OCI-LY1 (cell line): ENCODE measurements around the gene BACH2.

ENCODE experiments used
- H2AFZ ChIP-seq: fragments of 200-600 bp; sonication (generic), shearing (Covaris generic); 2 replicates; pipeline ENCODE4 v1.6.0; 2014; ENCODE audit warnings: antibody characterized with exemption, mild to moderate bottlenecking, low read length
- H3F3A ChIP-seq: fragments of 200-600 bp; sonication (generic), shearing (Covaris generic); 2 replicates; pipeline ENCODE4 v1.6.0; 2014; ENCODE audit warnings: mild to moderate bottlenecking, antibody characterized with exemption, low read length, moderate library complexity; ENCODE audit not compliant: insufficient read depth
- H3K27ac ChIP-seq: fragments of 200-600 bp; sonication (generic); 2 replicates; pipeline ENCODE4 v1.5.1; 2014; ENCODE audit warnings: low read length, mixed run types, mild to moderate bottlenecking, low read depth; ENCODE audit not compliant: poor library complexity, severe bottlenecking
- H3K27me3 ChIP-seq: fragments of 200-600 bp; sonication (generic); 2 replicates; pipeline ENCODE4 v1.6.0; 2014; ENCODE audit warnings: antibody characterized with exemption, mild to moderate bottlenecking, low read length, moderate library complexity; ENCODE audit not compliant: insufficient read depth
- H3K36me3 ChIP-seq: fragments of 200-600 bp; sonication (generic); 2 replicates; pipeline ENCODE4 v1.6.1; 2014; ENCODE audit warnings: mild to moderate bottlenecking, antibody characterized with exemption, low read length, moderate library complexity, mixed read lengths; ENCODE audit not compliant: insufficient read depth
- H3K4me1 ChIP-seq: fragments of 200-600 bp; sonication (generic); 2 replicates; pipeline ENCODE4 v1.5.1; 2014; ENCODE audit warnings: mild to moderate bottlenecking, low read length, moderate library complexity; ENCODE audit not compliant: insufficient read depth, severe bottlenecking
- H3K4me2 ChIP-seq: fragments of 200-600 bp; sonication (generic), shearing (Covaris generic); 2 replicates; pipeline ENCODE4 v1.6.1; 2014; ENCODE audit warnings: low read length
- H3K4me3 ChIP-seq: fragments of 200-600 bp; sonication (generic); 2 replicates; pipeline ENCODE4 v1.5.1; 2014; ENCODE audit warnings: low read length, low read depth, mild to moderate bottlenecking, mixed read lengths; ENCODE audit not compliant: poor library complexity, severe bottlenecking
- H3K79me2 ChIP-seq: fragments of 200-600 bp; shearing (Covaris generic); 2 replicates; pipeline ENCODE4 v1.6.1; 2016; ENCODE audit warnings: mixed run types, low read length, mixed read lengths; ENCODE audit not compliant: insufficient read depth
- H3K9ac ChIP-seq: fragments of 200-600 bp; sonication (generic), shearing (Covaris generic); 2 replicates; pipeline ENCODE4 v1.6.1; 2014; ENCODE audit warnings: mild to moderate bottlenecking, low read length, mixed read lengths
- H3K9me2 ChIP-seq: fragments of 200-600 bp; sonication (generic), shearing (Covaris generic); 2 replicates; pipeline ENCODE4 v1.6.1; 2014; ENCODE audit warnings: low read depth, mild to moderate bottlenecking, low read length, mixed read lengths
- H3K9me3 ChIP-seq: fragments of 200-600 bp; shearing (Covaris generic); 2 replicates; pipeline ENCODE4 v1.6.1; 2014; ENCODE audit warnings: low read length, mixed read lengths
- H4K20me1 ChIP-seq: fragments of 200-600 bp; sonication (generic), shearing (Covaris generic); 2 replicates; pipeline ENCODE4 v1.6.0; 2016; ENCODE audit warnings: mild to moderate bottlenecking, low read length; ENCODE audit not compliant: insufficient read depth
- EZH2 ChIP-seq: fragments of 200-600 bp; sonication (generic), shearing (Covaris generic); IDR thresholded peaks from 2 replicates; pipeline ENCODE4 v1.8.0; 2017; ENCODE audit warnings: borderline replicate concordance, mixed run types, mild to moderate bottlenecking, antibody characterized with exemption, low read length, moderate library complexity, mixed read lengths
- TF ChIP-seq, protein P1 (sequence below): fragments of 200-600 bp; sonication (generic), shearing (Covaris generic); IDR thresholded peaks from 2 replicates; pipeline ENCODE4 v1.5.1; 2017; ENCODE audit warnings: mild to moderate bottlenecking, antibody characterized with exemption, low read length, moderate library complexity, mixed read lengths

The BACH2 gene

GRCh38 chr6:90272895-90273294, 23.7 kb downstream of the BACH2 start:
- Histone ChIP-seq H3K4me2 (no peak overlapping the region), H3F3A (peaks cover 20% of the 10 kb centered on the region), H3K79me2 (peaks cover 100% of the 10 kb centered on the region), H3K4me1 (peaks cover 80% of the 10 kb centered on the region), H3K36me3 (peaks cover 87% of the 10 kb centered on the region), H3K9me3 (no peaks in the 10 kb centered on the region), H2AFZ (no peak overlapping the region), H3K27me3 (no peaks in the 10 kb centered on the region), H3K27ac (peak overlapping the region; percentile 93), H3K9me2 (no peaks in the 10 kb centered on the region), H3K9ac (no peak overlapping the region), H4K20me1 (no peaks in the 10 kb centered on the region), H3K4me3 (no peak overlapping the region)
- TF ChIP-seq EZH2 = no peak
- TF ChIP-seq, protein P1, sequence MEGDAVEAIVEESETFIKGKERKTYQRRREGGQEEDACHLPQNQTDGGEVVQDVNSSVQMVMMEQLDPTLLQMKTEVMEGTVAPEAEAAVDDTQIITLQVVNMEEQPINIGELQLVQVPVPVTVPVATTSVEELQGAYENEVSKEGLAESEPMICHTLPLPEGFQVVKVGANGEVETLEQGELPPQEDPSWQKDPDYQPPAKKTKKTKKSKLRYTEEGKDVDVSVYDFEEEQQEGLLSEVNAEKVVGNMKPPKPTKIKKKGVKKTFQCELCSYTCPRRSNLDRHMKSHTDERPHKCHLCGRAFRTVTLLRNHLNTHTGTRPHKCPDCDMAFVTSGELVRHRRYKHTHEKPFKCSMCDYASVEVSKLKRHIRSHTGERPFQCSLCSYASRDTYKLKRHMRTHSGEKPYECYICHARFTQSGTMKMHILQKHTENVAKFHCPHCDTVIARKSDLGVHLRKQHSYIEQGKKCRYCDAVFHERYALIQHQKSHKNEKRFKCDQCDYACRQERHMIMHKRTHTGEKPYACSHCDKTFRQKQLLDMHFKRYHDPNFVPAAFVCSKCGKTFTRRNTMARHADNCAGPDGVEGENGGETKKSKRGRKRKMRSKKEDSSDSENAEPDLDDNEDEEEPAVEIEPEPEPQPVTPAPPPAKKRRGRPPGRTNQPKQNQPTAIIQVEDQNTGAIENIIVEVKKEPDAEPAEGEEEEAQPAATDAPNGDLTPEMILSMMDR = no peak

DNA sequence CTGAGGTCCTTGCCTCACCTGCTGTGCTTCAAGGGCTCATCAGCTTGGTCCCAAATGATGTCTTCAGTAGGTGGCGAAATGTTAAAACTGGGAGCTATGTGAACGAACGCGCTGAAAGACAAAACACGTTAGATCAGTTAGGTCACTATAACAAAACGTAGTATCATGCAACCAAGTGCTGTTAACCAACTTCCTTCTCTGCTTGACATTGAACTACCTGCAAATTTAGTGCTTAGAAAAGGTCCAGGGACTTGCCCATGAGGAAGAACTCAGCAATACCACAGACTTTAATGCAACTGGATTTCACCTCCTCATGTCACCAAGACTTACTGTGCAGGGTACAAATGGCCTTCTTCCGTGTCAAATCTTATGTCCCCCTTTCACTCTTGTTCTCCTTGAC, 24.8 kb downstream of the BACH2 start:
- peaks cover 79% of the 10 kb centered on the region for H3K4me1 ChIP-seq
- H3K9me2 ChIP-seq = no peaks in the 10 kb centered on the region
- no peaks in the 10 kb centered on the region for H3K9me3 ChIP-seq
- peaks cover 17% of the 10 kb centered on the region for H3F3A ChIP-seq
- H3K9ac ChIP-seq = no peak overlapping the region
- H3K4me3 ChIP-seq = no peak overlapping the region
- no peaks in the 10 kb centered on the region for H4K20me1 ChIP-seq
- peaks cover 89% of the 10 kb centered on the region for H3K36me3 ChIP-seq
- no peak for TF ChIP-seq EZH2
- TF ChIP-seq, protein P1 = no peak
- no peak overlapping the region for H2AFZ ChIP-seq
- peaks cover 100% of the 10 kb centered on the region for H3K79me2 ChIP-seq
- no peaks in the 10 kb centered on the region for H3K27me3 ChIP-seq
- H3K27ac ChIP-seq = peak overlapping the region; percentile 93
- no peak overlapping the region for H3K4me2 ChIP-seq

DNA sequence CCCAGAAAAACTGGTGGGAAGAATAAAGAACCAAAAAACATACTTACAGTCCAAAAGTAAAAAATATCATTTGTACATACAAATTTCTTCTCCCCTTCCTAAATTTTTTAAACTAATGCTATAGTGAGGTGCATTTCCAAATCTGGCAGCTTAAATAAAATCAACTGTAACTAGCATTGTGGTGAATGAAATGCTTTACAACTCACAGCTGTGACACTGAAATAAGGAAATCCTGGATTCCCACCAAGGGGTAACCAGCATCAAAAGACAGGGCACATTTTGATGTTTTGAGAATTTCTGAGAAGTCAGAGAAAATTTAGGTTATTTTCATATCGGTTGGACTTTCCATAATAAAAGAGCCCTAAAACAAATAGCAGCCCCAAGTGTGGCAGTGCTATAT, 27.3 kb downstream of the BACH2 start:
- Histone ChIP-seq H3K9me2 (no peaks in the 10 kb centered on the region), H4K20me1 (no peaks in the 10 kb centered on the region), H3K79me2 (peaks cover 100% of the 10 kb centered on the region), H3K4me2 (no peak overlapping the region), H3K4me3 (no peak overlapping the region), H3K9ac (no peak overlapping the region), H3K36me3 (peaks cover 97% of the 10 kb centered on the region), H2AFZ (no peak overlapping the region), H3K27me3 (no peaks in the 10 kb centered on the region), H3K27ac (no peak overlapping the region), H3K4me1 (peaks cover 56% of the 10 kb centered on the region), H3K9me3 (no peaks in the 10 kb centered on the region), H3F3A (peaks cover 5% of the 10 kb centered on the region; the same call in 1 of the 2 replicates)
- TF ChIP-seq, protein P1 = no peak
- TF ChIP-seq EZH2 = no peak
